Measurements from ENCODE around the gene PIP4K2A.

- TF ChIP-seq CTCF (IDR thresholded peaks at IDR 0.05) (no peak), POLR2AphosphoS5 (IDR thresholded peaks at IDR 0.05) (no peak), POLR2A (IDR thresholded peaks at IDR 0.05) (no peak)
Measured at GRCh38 chr10:22610610-22611009, 103.8 kb downstream of the PIP4K2A start.

All from breast epithelium (tissue), 3 donors.